Ovary (tissue), 9 donors: Measurements from ENCODE around the gene METTL26. TPM values are rescaled to one million over a fixed set of nuclear protein-coding genes. Genes with fewer than 3 reads are reported as not detected.

Experiments
- DNase-seq, 5 donors: peaks; one replicate each; pipeline ENCODE4 v3.0.0-alpha.2; 2019 to 2020
- H3K27ac ChIP-seq, 2 donors: fragments of 200-600 bp; one replicate each; pipeline versions ENCODE4 v1.5.1 to v1.8.0; 2019 to 2022
- H3K27me3 ChIP-seq: fragments of 200-600 bp; one replicate; pipeline ENCODE4 v1.8.0; 2022
- H3K36me3 ChIP-seq: fragments of 200-600 bp; sonication (generic); one replicate; pipeline ENCODE4 v1.5.1; 2019
- H3K4me1 ChIP-seq: one replicate; pipeline ENCODE4 v1.8.1; 2013; ENCODE audit warnings: mild to moderate bottlenecking, moderate library complexity; ENCODE audit not compliant: insufficient read depth
- H3K4me3 ChIP-seq: fragments of 200-600 bp; sonication (generic); one replicate; pipeline ENCODE4 v1.5.1; 2017
- H3K9me3 ChIP-seq, 2 donors: fragments of 200-600 bp in 1 of 2; sonication (generic) in 1 of 2; one replicate each; pipeline versions ENCODE4 v1.5.1 to v1.8.1; 2013 to 2019; ENCODE audit warnings: mild to moderate bottlenecking in 1 of 2, moderate library complexity in 1 of 2
- EP300 ChIP-seq: sonication (generic); formaldehyde crosslinking; IDR thresholded peaks from one replicate; pipeline ENCODE4 v1.6.1; 2017; ENCODE audit warnings: antibody characterized with exemption
- POLR2A ChIP-seq: fragments of 450-650 bp; IDR thresholded peaks from one replicate; pipeline ENCODE4 v1.6.1; 2017; ENCODE audit warnings: antibody characterized with exemption, mild to moderate bottlenecking, moderate library complexity
- WGBS, 3 donors: extraction: QIAGEN DNeasy Blood & Tissue Kit in 1 of 3; methylation state at CpG; one replicate each; pipeline versions ENCODE4 v1.1.5 to v1.1.7; 2013 to 2017; 5-methylcytosine and 5-hydroxymethylcytosine counted together
- intact Hi-C, 4 donors: fragments of 100-400 bp; cut with DNase I; formaldehyde crosslinking; loops; one replicate each; pipeline versions ENCODE4 v1.11.0 to v1.15.1; 2022 to 2023
- polyA plus RNA-seq, 2 donors: library from polyadenylated mRNA; stranded (reverse); fragments of 200-250 nt in 1 of 2; fragments of 350-450 nt in 1 of 2; fragmentation: Illumina TruSeq in 1 of 2; extraction: RNeasy Lipid Tissue Mini Kit (QIAGEN cat#74804) in 1 of 2; gene quantifications; one replicate each; pipeline ENCODE4 v1.2.3, GENCODE V29; 2013 to 2014
- total RNA-seq, 7 donors: library from RNA; depleted of rRNA in 2 of 7; stranded (reverse); fragments of >200 nt in 2 of 7; fragmentation: NEBNext Ultra II Directional in 3 of 7; extraction: Animal tissue kit (Norgen Biotek cat#: 25700) in 3 of 7; gene quantifications; one replicate each; pipeline versions ENCODE4 v1.1.0 to v1.2.4, GENCODE V29; 2016 to 2023
- TF ChIP-seq, protein P1 (sequence below), 3 donors: fragments of 450-650 bp in 2 of 3; fragments of 200-600 bp in 1 of 3; IDR thresholded peaks; one replicate each; pipeline versions ENCODE4 v1.5.1 to v1.8.0; 2016 to 2022; ENCODE audit warnings: antibody characterized with exemption in 3 of 3, mild to moderate bottlenecking in 1 of 3
- donor health status: DM: no; HTN: no; CAD: no; lungs with moderate emphysema.
- donor health status: DM: no; HTN: no; CAD: no.
- donor health status: Bipolar disorder and iron deficiency.
- donor health status: DM: yes; HTN: yes; CAD: no.
- donor health status: DM: no; HTN: no; CAD: no.
- donor health status: DM: yes; HTN: yes; CAD: no.

The METTL26 gene
- total and polyA plus RNA-seq, 9 donors: 12.2 to 139 (median 75.9) TPM

DNA sequence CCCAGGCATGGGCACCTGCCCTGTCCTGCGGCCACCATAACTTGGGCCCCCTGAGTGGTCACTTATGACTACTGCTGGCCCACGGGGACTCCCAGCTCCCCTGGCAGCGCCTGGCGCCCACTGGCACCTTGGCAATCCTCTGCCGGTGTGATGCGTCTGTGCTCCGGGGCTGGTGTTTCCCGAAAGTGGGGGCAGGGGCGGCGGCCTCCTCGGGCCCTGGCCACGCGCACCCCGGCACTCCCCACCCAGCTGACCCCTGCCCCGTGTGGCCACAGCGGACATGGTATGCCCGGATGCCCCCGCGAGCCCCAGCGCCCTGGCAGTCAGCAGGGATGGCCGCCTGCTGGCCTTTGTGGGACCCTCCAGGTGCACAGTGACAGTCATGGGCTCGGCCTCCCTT, 21.4 kb upstream of the METTL26 start:
- H3K27me3 ChIP-seq: no peaks in the 10 kb centered on the region
- TF ChIP-seq EP300: no peak
- TF ChIP-seq, protein P1, sequence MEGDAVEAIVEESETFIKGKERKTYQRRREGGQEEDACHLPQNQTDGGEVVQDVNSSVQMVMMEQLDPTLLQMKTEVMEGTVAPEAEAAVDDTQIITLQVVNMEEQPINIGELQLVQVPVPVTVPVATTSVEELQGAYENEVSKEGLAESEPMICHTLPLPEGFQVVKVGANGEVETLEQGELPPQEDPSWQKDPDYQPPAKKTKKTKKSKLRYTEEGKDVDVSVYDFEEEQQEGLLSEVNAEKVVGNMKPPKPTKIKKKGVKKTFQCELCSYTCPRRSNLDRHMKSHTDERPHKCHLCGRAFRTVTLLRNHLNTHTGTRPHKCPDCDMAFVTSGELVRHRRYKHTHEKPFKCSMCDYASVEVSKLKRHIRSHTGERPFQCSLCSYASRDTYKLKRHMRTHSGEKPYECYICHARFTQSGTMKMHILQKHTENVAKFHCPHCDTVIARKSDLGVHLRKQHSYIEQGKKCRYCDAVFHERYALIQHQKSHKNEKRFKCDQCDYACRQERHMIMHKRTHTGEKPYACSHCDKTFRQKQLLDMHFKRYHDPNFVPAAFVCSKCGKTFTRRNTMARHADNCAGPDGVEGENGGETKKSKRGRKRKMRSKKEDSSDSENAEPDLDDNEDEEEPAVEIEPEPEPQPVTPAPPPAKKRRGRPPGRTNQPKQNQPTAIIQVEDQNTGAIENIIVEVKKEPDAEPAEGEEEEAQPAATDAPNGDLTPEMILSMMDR (IDR thresholded peaks at IDR 0.05): no peak
- no peak overlapping the region for H3K4me3 ChIP-seq
- no peak for DNase-seq
- peaks cover 5% of the 10 kb centered on the region for H3K4me1 ChIP-seq
- no peak overlapping the region for H3K27ac ChIP-seq
- 89 to 92% (median 91%) methylated on average over 22 of the region's 22 CpGs for WGBS, 3 donors
- H3K36me3 ChIP-seq: no peaks in the 10 kb centered on the region
- intact Hi-C loops: loop anchor here in 2 of 4 donors (5.0 to 10.0 kb wide), 2 partner anchors 70 to 273 kb away; partner anchors contain the start of gene PGAP6 (in 1 of the 2)
- H3K9me3 ChIP-seq: no peaks in the 10 kb centered on the region

DNA sequence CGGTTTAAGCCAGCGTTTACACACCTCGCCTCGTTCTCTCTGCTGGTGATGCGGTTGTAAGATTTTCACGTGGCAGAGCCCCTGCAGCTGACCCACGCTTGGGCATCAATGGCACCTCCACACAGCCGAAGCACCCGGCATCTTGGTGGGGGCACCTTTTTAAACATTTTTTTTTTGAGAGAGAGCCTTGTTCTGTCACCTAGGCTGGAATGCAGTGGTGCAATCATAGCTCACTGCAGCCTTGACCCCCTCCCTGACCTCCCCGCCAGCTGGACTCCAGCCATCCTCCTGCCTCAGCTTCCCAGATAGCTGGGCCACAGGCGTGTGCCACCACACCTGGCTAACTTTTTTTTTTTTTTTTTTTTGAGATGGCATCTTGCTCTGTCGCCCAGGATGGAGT, 17.9 kb upstream of the METTL26 start:
- no peaks in the 10 kb centered on the region for H3K36me3 ChIP-seq
- H3K27ac ChIP-seq: no peak overlapping the region
- TF ChIP-seq POLR2A (no peak), EP300 (no peak)
- TF ChIP-seq, protein P1 (IDR thresholded peaks at IDR 0.05): no peak
- peaks cover 5% of the 10 kb centered on the region for H3K4me1 ChIP-seq
- intact Hi-C loops: loop anchor here in 1 of 4 donors (10.0 kb wide), 1 partner anchor 269 kb away; the partner anchor contains the start of gene PGAP6
- 72 to 84% (median 76%) methylated on average over 12 of the region's 12 CpGs for WGBS, 3 donors
- no peaks in the 10 kb centered on the region for H3K9me3 ChIP-seq
- no peak for DNase-seq
- H3K27me3 ChIP-seq: no peaks in the 10 kb centered on the region
- H3K4me3 ChIP-seq: no peak overlapping the region

DNA sequence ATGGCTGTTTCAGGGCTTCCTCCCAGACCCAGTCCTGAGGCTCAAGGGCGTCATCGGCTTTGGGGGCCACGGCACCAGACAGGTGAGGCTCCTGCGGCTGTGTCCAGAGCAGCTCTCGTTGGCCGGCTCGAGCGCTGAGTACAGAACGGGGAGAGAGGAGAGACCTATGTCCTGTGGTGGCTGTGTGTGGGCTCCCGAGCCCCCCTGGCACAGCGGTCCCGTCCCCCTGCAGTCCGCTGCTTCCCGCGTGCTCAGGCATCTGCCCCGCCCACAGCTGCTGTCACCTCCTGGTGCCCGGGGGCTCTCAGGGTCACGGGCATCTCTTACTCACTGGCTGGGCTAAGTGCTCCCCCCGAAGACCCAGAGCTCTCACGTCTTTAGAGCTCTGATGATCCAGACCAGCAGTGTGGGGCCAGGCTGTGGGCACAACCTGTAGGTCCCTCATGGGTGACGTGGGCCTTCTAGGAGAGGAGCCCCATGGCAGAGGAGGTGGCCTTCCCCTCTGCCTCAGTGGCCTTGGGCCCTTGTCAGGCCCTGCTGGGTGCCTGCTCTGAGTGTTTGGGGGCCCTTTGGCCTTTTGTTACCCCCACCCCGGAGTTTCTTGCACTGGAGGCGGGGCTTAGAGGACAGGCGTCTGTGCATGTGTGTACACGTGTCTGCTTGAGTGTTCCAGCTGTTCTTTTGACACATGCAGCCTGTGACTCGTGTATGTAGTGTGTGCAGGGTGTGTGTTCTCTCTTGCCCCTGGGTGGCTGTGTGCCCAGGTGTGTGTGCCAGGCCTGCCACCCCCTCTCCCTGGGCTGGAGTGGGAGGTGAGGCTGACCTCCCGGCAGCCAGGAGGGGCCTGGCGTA, 16.6 kb upstream of the METTL26 start:
- no peak overlapping the region for H3K4me3 ChIP-seq
- peaks cover 8% of the 10 kb centered on the region for H3K4me1 ChIP-seq
- H3K27ac ChIP-seq: no peak overlapping the region
- no peaks in the 10 kb centered on the region for H3K9me3 ChIP-seq
- H3K27me3 ChIP-seq: no peaks in the 10 kb centered on the region
- intact Hi-C loops: loop anchor here in 1 of 4 donors (10.0 kb wide), 1 partner anchor 268 kb away; the partner anchor contains the start of gene PGAP6
- 79 to 81% (median 81%) methylated on average over 28 of the region's 28 CpGs for WGBS, 3 donors
- no peak for DNase-seq
- TF ChIP-seq POLR2A (no peak), EP300 (no peak)
- TF ChIP-seq, protein P1 (IDR thresholded peaks at IDR 0.05): no peak
- no peaks in the 10 kb centered on the region for H3K36me3 ChIP-seq

DNA sequence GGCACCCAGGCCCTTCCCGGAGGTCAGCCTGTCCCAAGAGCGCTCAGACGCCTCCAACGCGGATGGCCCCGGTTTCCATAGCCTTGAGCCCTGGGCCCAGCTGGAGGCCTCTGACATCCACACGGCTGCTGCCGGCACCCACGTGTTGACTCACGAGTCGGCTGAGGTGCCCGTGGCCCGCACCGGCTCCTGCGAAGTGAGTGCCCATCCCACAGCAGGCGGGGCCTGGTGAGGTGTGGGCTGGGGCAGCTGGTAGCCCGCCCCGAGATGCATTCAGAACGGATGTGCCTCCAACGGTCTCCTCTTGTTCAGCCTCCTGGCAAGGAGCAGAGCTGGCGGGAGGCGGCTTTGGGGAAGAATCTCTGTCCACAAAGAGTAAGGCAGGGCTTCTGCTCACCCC, 15.7 kb upstream of the METTL26 start:
- no peaks in the 10 kb centered on the region for H3K9me3 ChIP-seq
- no peaks in the 10 kb centered on the region for H3K27me3 ChIP-seq
- intact Hi-C loops: loop anchor here in 1 of 4 donors (10.0 kb wide), 1 partner anchor 267 kb away; the partner anchor contains the start of gene PGAP6
- H3K4me1 ChIP-seq: peaks cover 11% of the 10 kb centered on the region
- TF ChIP-seq, protein P1 (IDR thresholded peaks at IDR 0.05): no peak
- TF ChIP-seq POLR2A: no peak
- no peaks in the 10 kb centered on the region for H3K36me3 ChIP-seq
- no peak overlapping the region for H3K4me3 ChIP-seq
- 72 to 84% (median 74%) methylated on average over 20 to 22 of the region's 22 CpGs for WGBS, 3 donors
- no peak overlapping the region for H3K27ac ChIP-seq
- no peak for DNase-seq
